GM18520 (cell line): ENCODE results near the gene PBX3.
"Not testable (repeated sequence)": the region's sequence is repeated elsewhere in the genome, so short reads cannot be mapped to it uniquely, and the experiment has no call there.

Experiments
- ATAC-seq: cut with Tn5 transposase; IDR thresholded peaks from one replicate; pipeline ENCODE4 v1.9.1; 2021; ENCODE audit not compliant: unreplicated experiment

PBX3 gene

DNA sequence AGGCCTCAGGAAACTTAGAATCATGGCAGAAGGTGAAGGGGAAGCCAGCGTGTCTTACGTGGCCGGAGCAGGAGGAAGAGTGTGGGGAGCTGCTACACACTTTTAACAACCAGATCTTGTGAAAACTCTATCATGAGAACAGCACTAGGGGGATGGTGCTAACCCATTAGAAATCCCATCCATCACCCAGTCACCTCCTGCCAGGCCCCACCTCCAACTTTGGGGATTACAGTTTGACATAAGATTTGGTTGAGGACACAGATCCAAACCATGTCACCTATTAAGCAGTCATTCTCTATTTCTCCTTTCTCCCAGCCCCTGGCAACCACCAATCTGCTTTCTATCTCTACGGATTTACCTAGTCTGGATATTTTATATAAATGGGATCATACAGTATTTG, 26.9 kb downstream of the PBX3 start:
- no peak for ATAC-seq

GRCh38 chr9:125776789-125777188, 29.6 kb downstream of the PBX3 start:
- ATAC-seq = not testable (repeated sequence)

DNA sequence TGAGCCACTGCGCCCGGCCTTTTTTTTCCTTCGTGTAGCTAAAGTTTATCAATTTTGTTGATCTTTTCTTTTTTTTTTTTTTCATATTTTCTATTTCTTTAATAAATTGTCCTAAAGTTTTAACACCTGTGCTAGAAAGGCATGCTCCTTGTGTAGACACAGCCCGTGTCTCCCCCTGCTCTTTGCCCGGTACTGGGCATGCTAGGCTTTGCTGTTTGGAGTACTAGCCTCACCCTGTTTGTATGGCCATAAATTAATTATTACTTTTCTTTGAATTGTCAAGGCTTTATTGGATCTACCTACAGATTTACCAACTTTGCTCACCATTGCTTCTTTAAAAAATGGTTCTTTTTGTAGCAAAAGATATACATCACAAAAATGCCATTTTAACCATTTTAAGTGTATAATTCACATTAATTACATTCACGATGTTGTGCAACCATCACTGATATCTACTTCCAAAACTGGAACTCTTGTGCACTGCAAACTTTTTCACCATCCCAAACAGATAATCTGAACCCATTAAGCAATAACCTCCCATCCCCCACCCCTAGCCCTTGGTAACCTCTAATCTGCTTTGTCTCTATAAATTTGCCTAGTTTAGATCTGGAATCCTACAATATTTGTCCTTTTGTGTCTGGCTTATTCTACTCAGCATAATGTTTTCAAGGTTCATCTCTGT, 31.5 kb downstream of the PBX3 start:
- not testable (repeated sequence) for ATAC-seq

- not testable (repeated sequence) for ATAC-seq
These were observed 32.0 kb downstream of the PBX3 start for GRCh38 chr9:125779220-125779565.

DNA sequence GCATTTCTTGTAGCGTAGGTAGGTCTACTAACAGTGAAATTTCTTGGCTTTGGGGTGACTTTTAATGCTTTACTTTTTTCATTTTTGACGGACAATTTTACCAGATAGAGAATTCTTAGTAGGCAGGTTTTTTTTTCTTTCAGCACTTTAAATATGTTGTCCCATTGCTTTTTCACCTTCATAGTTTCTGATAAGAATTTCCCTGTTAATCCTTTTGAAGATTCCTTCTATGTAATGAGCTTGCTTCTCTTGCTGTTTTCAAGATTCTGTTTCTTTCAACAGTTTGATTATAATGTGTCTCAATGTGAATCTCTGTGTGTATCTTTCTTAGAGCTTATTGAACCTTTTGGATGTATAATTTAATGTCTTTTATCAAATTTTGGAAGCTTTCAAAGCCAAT, 35.5 kb downstream of the PBX3 start:
- no peak for ATAC-seq

GRCh38 chr9:125784286-125785049, 37.3 kb downstream of the PBX3 start:
- ATAC-seq = no peak

DNA sequence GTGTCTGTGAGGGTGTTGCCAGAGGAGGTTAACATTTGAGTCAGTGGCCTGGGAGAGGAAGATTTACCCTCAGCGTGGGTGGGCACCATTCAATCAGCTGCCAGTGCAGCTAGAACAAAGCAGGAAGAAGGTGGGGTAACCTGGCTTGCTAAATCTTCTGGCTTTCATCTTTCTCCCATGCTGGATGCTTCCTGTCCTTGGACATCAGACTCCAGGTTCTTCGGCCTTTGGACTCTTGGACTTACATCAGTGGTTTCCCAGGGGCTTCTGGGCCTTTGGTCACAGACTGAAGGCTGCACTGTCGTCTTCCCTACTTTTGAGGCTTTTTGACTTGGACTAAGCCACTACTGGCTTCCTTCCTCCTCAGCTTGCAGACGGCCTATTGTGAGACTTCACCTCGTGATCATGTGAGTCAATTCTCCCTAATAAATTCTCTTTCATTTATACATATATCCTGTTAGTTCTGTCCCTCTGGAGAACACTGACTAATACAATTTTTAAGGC, 38.1 kb downstream of the PBX3 start:
- no peak for ATAC-seq

DNA sequence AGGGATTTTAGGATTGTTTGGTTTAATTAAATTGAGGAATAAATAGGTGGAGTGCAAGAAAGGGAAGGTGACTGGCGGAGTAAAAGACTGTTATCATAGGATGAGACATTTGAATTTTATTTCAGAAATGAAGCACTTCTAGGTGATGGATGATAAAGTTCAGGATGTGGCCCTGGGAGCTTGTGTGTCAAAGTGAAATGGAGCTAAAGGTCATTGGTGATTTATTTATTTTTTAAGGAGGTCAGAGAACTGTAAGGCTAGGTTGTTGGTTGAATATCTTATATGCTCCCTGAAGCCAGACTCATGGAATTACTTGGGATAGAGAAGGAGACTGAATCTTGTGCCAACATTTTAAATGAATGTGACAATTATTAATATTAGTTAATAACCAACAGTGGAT, 40.5 kb downstream of the PBX3 start:
- no peak for ATAC-seq

GRCh38 chr9:125789196-125789595, 42.0 kb downstream of the PBX3 start:
- ATAC-seq = no peak

- ATAC-seq = no peak
These were observed 47.5 kb downstream of the PBX3 start for GRCh38 chr9:125794708-125795107.

- no peak for ATAC-seq
These were observed 48.9 kb downstream of the PBX3 start for GRCh38 chr9:125795970-125796596.

DNA sequence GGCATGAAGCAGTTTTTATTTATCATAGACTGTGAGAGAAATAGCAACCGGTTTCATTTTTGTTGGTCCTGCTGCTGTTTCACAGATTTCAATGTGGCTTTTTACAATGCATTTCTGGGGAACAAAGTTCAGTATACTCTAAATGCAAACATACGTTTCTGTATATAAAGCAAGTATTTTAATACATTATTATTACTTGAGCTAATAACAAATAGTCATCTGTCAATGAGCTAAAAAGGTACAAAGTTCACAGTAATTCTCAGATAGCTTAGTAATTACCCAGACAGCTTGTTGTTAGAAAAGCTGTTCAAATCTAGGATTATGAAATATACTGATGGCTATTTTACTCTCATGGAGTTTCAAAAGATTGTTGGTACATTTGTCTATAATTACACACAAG, 50.8 kb downstream of the PBX3 start:
- ATAC-seq = no peak

- ATAC-seq = no peak
These were observed 56.4 kb downstream of the PBX3 start for GRCh38 chr9:125803526-125803925.

- no peak for ATAC-seq
These were observed 57.9 kb downstream of the PBX3 start for GRCh38 chr9:125805057-125805456.

GRCh38 chr9:125805586-125805985, 58.4 kb downstream of the PBX3 start:
- no peak for ATAC-seq

GRCh38 chr9:125807079-125807478, 59.9 kb downstream of the PBX3 start:
- no peak for ATAC-seq

- ATAC-seq = no peak
These were observed 63.0 kb downstream of the PBX3 start for GRCh38 chr9:125810161-125810560.

DNA sequence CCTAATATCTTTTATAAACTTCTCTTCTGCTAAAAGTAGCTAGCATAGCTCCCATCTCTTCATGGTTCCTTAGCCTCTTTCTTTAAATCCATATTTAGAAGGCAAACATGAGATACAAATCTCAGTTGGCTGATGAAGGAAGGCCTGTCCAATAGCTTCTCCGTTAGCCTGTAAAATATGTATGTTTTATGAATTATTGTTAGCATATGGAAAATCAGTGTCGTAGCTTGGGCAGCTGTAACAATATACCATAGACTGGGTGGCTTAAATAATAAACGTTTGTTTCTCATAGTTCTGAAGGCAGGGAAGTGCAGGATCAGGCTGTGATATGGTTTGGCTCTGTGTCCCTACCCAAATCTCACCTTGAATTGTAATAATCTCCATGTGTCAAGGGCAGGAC, 63.8 kb downstream of the PBX3 start:
- no peak for ATAC-seq

DNA sequence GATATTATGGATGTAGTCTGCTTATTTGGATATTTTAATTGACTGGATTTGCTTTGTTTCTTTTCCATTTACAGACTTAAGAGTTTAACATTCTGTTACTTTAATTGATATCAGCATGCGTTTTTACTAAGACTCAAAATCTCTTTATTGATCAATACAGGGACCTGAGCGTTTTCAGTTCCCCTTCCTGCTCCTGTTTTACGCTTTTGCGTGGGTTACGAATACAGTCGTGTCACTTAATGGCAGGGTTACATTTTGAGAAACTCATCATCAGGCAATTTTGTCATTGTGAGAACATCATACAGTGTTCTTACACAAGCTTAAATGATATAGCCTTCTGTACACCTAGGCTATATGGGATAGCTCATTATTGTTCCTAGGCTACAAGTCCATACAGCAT, 65.2 kb downstream of the PBX3 start:
- ATAC-seq = no peak

- no peak for ATAC-seq
These were observed 68.4 kb downstream of the PBX3 start for GRCh38 chr9:125815568-125815967.

DNA sequence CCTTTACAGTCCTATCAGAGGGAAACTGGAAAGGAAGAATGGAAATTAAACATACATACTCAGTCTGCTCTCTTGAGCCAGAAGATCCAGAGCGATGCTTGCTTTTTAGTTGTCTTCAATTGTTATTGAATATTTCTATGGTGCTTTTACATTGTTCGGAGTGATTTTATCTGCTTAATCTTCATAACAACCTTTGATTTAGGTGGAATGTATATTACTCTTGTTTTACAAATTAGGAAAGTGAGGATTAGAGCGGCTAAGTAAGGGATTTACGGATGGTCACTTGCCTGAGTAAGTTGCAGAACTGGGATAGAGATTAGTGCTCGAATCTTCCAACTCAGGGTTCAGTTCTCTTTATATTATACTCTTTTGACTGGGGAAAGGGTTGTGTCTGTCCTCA, 69.1 kb downstream of the PBX3 start:
- ATAC-seq = no peak
